LNCaP clone FGC (cell line): ENCODE data around the gene CARM1.
"Not testable (repeated sequence)": the region's sequence is repeated elsewhere in the genome, so short reads cannot be mapped to it uniquely, and the experiment has no call there.

Experiments used
- DNase-seq: peaks from one replicate; pipeline ENCODE4 v3.0.0-alpha.2; 2011; ENCODE audit warnings: low read depth
- H3K4me3 ChIP-seq: 2 replicates; pipeline ENCODE4 v1.5.1; 2011; ENCODE audit warnings: mild to moderate bottlenecking, low read depth, low read length, control low read depth
- CTCF ChIP-seq: IDR thresholded peaks from 2 replicates; pipeline ENCODE4 v1.5.1; 2012; ENCODE audit warnings: mild to moderate bottlenecking; ENCODE audit not compliant: control insufficient read depth, insufficient read depth; ENCODE audit errors: extremely low read depth

The CARM1 gene

GRCh38 chr19:10935371-10936059 lies 64.2 kb downstream of the CARM1 start:
- no peak overlapping the region for H3K4me3 ChIP-seq
- no peak for TF ChIP-seq CTCF
- no peak for DNase-seq

GRCh38 chr19:10936661-10937084 lies 65.3 kb downstream of the CARM1 start:
- TF ChIP-seq CTCF = peak; percentile 66
- peak; percentile 58 for DNase-seq
- no peak overlapping the region for H3K4me3 ChIP-seq

GRCh38 chr19:10941649-10942048 lies 70.3 kb downstream of the CARM1 start:
- DNase-seq, H3K4me3 ChIP-seq: not testable (repeated sequence)

DNA sequence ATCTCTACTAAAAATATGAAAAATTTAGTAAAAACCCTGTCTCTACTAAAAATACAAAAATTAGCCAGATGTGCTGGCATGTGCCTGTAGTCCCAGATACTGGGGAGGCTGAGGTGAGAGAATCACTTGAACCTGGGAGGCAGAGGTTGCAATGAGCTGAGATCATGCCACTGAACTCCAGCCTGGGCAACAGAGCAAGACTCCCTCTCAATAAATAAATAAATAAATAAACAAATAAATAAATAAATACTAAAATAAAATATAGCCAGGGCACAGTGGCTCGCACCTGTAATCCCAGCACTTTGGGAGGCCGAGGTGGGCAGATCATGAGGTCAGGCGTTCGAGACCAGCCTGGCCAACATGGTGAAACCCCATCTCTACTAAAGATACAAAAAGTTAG lies 72.1 kb downstream of the CARM1 start:
- DNase-seq, H3K4me3 ChIP-seq: not testable (repeated sequence)

GRCh38 chr19:10945264-10945663 lies 73.9 kb downstream of the CARM1 start:
- TF ChIP-seq CTCF = no peak
- no peak overlapping the region for H3K4me3 ChIP-seq
- DNase-seq = no peak

DNA sequence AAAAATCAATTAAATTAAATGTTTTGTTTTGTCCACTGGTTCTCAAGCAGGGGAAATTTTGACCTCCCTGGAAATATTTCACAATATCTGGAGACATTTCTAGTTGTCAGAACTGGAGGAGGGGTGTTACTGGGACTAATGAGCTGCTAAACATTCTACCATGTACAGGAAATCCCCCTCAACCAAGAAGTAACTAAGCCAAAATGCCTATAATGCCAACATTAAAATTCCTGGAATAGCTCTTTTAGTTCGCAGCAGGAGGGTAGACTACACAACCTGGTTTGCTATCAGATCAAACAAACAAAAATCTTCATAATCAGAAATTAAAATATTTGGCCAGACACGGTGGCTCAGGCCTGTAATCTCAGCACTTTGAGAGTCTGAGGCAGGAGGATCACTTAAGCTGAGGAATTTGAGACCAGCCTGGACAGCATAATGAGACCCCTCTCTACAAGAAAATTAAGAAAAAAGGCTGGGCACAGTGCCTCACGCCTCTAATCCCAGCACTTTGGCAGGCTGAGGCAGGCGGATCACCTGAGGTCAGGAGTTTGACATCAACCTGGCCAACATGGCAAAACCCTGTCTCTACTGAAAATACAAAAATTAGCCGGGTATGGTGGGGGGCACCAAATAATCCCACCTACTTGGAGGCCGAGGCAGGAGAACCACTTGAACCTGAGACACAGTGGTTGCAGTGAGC lies 75.8 kb downstream of the CARM1 start:
- TF ChIP-seq CTCF = no peak
- no peak overlapping the region for H3K4me3 ChIP-seq
- no peak for DNase-seq

DNA sequence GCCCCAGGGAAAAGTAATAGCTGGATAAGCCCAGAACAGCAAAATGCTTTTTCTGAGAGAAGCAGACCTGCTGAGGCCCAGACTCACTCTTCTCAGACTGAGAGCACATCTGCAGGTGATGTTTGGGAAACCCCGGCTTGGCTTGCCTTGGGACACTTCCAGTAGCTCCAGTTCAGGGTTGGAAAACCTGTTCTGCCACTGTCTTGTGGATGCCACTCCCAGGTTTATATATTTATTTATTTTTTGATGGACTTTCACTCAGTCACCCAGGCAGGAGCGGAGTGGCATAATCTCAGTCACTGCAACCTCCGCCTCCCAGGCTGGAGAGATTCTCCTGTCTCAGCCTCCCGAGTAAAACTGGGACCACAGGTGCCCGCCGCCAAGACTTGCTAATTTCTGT lies 81.5 kb downstream of the CARM1 start:
- TF ChIP-seq CTCF = no peak
- DNase-seq = peak; percentile 88
- H3K4me3 ChIP-seq = no peak overlapping the region

DNA sequence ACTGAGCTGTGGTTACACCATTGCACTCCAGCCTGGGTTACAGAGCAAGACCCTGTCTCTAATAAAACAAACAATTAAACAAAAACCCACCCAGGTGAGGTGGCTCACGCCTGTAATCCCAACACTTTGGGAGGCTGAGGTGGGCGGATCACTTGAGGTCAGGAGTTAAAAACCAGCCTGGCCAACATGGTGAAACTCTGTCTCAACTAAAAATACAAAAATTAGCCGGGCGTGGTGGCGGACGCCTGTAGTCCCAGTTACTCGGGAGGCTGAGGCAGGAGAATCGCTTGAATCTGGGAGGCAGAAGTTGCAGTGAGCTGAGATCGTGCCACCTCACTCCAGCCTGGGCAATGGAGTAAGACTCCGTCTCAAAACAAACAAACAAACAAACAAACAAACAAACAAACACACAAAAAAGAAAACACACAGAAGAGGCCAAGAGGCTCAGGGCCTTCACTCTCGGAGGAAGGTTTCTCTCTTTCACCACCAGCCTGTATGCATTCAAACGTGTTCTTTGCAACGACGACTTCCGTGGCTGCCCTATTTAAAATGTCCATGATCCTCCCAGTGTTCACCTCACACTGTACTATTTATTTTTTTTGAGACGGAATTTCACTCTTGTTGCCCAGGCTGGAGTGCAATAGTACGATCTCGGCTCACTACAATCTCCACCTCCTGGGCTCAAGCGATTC lies 88.1 kb downstream of the CARM1 start:
- DNase-seq = not testable (repeated sequence)
- peak overlapping the region; percentile 83 for H3K4me3 ChIP-seq
